Endodermal cell (in vitro differentiated cells): ENCODE measurements around the gene URM1. TPM values are rescaled to one million over a fixed set of nuclear protein-coding genes. Genes with fewer than 3 reads are reported as not detected.

Experiments used
- DNase-seq: peaks from one replicate; pipeline ENCODE4 v3.0.0-alpha.2; 2017
- H3K27ac ChIP-seq: 2 replicates; pipeline ENCODE4 v1.5.1; 2013; ENCODE audit warnings: mild to moderate bottlenecking, low read depth, low read length, moderate library complexity
- H3K27me3 ChIP-seq: 2 replicates; pipeline ENCODE4 v1.6.1; 2013; ENCODE audit warnings: mild to moderate bottlenecking, low read length, moderate library complexity; ENCODE audit not compliant: insufficient read depth, control insufficient read depth, poor library complexity, severe bottlenecking
- H3K36me3 ChIP-seq: 2 replicates; pipeline ENCODE4 v1.7.0; 2013; ENCODE audit warnings: mild to moderate bottlenecking, low read length, moderate library complexity; ENCODE audit not compliant: control insufficient read depth, insufficient read depth
- H3K4me1 ChIP-seq: one replicate; pipeline ENCODE4 v1.7.0; 2013; ENCODE audit warnings: low read length; ENCODE audit not compliant: control insufficient read depth, insufficient read depth
- H3K4me3 ChIP-seq: 2 replicates; pipeline ENCODE4 v1.5.1; 2013; ENCODE audit warnings: mild to moderate bottlenecking, low read length, moderate library complexity
- H3K9ac ChIP-seq: 2 replicates; pipeline ENCODE4 v1.6.1; 2013; ENCODE audit warnings: mild to moderate bottlenecking, low read length, moderate library complexity; ENCODE audit not compliant: poor library complexity, severe bottlenecking; ENCODE audit errors: extremely low read depth
- H3K9me3 ChIP-seq: 2 replicates; pipeline ENCODE4 v1.6.1; 2013; ENCODE audit warnings: mild to moderate bottlenecking, low read length, moderate library complexity; ENCODE audit not compliant: control insufficient read depth
- H3K27ac Mint-ChIP-seq: 2 replicates; pipeline ENCODE4 v1.8.0; 2020; ENCODE audit warnings: mixed read lengths
- H3K27me3 Mint-ChIP-seq: 2 replicates; pipeline ENCODE4 v1.8.0; 2021; ENCODE audit warnings: mild to moderate bottlenecking, mixed read lengths; ENCODE audit not compliant: insufficient read depth
- H3K36me3 Mint-ChIP-seq: 2 replicates; pipeline ENCODE4 v1.8.0; 2020; ENCODE audit warnings: low read depth, mixed read lengths
- H3K4me1 Mint-ChIP-seq: 2 replicates; pipeline ENCODE4 v1.8.0; 2020; ENCODE audit warnings: mixed read lengths
- H3K4me3 Mint-ChIP-seq: 2 replicates; pipeline ENCODE4 v1.8.0; 2020; ENCODE audit warnings: mild to moderate bottlenecking, moderate library complexity, mixed read lengths
- H3K9me3 Mint-ChIP-seq: 2 replicates; pipeline ENCODE4 v1.8.0; 2020; ENCODE audit warnings: mild to moderate bottlenecking, mixed read lengths
- CTCF ChIP-seq: fragments of 200-600 bp; sonication (generic); conservative IDR thresholded peaks from 2 replicates; pipeline ENCODE4 v1.5.0; 2021; ENCODE audit warnings: antibody characterized with exemption, mild to moderate bottlenecking
- WGBS, 2 experiments: methylation state at CpG; one replicate each; pipeline versions ENCODE4 v1.1.5 to v1.1.7; 2013; ENCODE audit warnings: missing lambda C conversion rate in 2 of 2, mixed read lengths in 1 of 2; ENCODE audit not compliant: insufficient coverage in 1 of 2, insufficient read length in 1 of 2; 5-methylcytosine and 5-hydroxymethylcytosine counted together
- total RNA-seq, 2 donors: library from RNA; stranded (reverse); fragmentation: NEBNext Ultra II Directional in 1 of 2; extraction: Animal tissue kit (Norgen Biotek cat#: 25700) in 1 of 2; gene quantifications; 2 replicates in 1 of 2; 3 replicates in 1 of 2; pipeline ENCODE4 v1.2.1, GENCODE V29; 2021

Gene URM1
- total RNA-seq, 2 donors from 2014 or later = 51.5 to 60.4 TPM

- peak overlapping the region; percentile 98 for H3K27ac ChIP-seq
Observed at GRCh38 chr9:128365525-128365924, 5.6 kb upstream of the URM1 start.

GRCh38 chr9:128369024-128369706 is 2.0 kb upstream of the URM1 start:
- H3K4me3 Mint-ChIP-seq = no peak overlapping the region
- peaks cover 3% of the 10 kb centered on the region for H3K36me3 Mint-ChIP-seq
- H3K27me3 Mint-ChIP-seq = peaks cover 30% of the 10 kb centered on the region
- Histone ChIP-seq H3K27ac (no peak overlapping the region), H3K4me1 (peaks cover 8% of the 10 kb centered on the region), H3K9ac (no peak overlapping the region), H3K36me3 (peaks cover 6% of the 10 kb centered on the region), H3K4me3 (no peak overlapping the region), H3K27me3 (no peaks in the 10 kb centered on the region), H3K9me3 (no peaks in the 10 kb centered on the region)
- TF ChIP-seq CTCF = no peak
- H3K27ac Mint-ChIP-seq = no peak overlapping the region
- no peak for DNase-seq
- peaks cover 28% of the 10 kb centered on the region for H3K4me1 Mint-ChIP-seq
- WGBS, 2 experiments = 92 to 95% methylated on average over 8 to 9 of the region's 9 CpGs
- no peaks in the 10 kb centered on the region for H3K9me3 Mint-ChIP-seq

More at GRCh38 chr9:128365525-128365924, 5.6 kb upstream of the URM1 start:
- Mint-ChIP-seq H3K27ac (peak overlapping the region; percentile 94), H3K9me3 (no peaks in the 10 kb centered on the region), H3K27me3 (peaks cover 44% of the 10 kb centered on the region), H3K4me1 (peaks cover 16% of the 10 kb centered on the region), H3K4me3 (peak overlapping the region; percentile 47), H3K36me3 (no peaks in the 10 kb centered on the region)
- H3K9me3 ChIP-seq = no peaks in the 10 kb centered on the region
- H3K36me3 ChIP-seq = no peaks in the 10 kb centered on the region
- no peak for TF ChIP-seq CTCF
- 56 to 68% methylated on average over 2 to 4 of the region's 4 CpGs for WGBS, 2 experiments
- no peaks in the 10 kb centered on the region for H3K27me3 ChIP-seq
- peak overlapping the region; percentile 43 for H3K9ac ChIP-seq
- peaks cover 3% of the 10 kb centered on the region for H3K4me1 ChIP-seq
- peak overlapping the region; percentile 50 for H3K4me3 ChIP-seq
- peak; percentile 63 for DNase-seq

DNA sequence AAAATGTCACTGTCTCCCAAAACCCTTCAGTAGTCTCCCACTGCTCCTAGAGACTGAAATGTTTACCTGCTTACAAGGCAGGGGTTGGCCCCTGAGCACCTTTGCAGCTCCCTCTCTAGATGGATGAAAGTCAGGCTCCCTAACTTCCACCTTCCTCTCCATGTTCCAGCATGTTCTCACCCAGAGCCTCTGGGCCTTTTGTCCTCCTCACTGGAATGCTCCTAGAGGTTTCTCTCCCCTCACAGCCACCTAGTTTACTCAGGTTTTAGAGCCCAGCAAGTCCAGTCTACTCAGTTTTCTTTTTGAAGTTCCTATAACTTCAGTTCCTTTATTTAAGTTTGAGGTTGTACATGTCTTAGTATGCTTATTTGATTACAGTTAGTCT is 815 bp upstream of the URM1 start:
- TF ChIP-seq CTCF = no peak
- no peaks in the 10 kb centered on the region for H3K9me3 ChIP-seq
- peak overlapping the region; percentile 98 for H3K4me3 ChIP-seq
- H3K27ac ChIP-seq = peak overlapping the region; percentile 42
- no peaks in the 10 kb centered on the region for H3K27me3 ChIP-seq
- H3K36me3 Mint-ChIP-seq = peaks cover 3% of the 10 kb centered on the region
- peaks cover 25% of the 10 kb centered on the region for H3K27me3 Mint-ChIP-seq
- no peak for DNase-seq
- peak overlapping the region; percentile 70 for H3K9ac ChIP-seq
- H3K36me3 ChIP-seq = peaks cover 6% of the 10 kb centered on the region
- no peaks in the 10 kb centered on the region for H3K9me3 Mint-ChIP-seq
- peaks cover 5% of the 10 kb centered on the region for H3K4me1 ChIP-seq
- H3K27ac Mint-ChIP-seq = peak overlapping the region; percentile 89
- peaks cover 24% of the 10 kb centered on the region for H3K4me1 Mint-ChIP-seq
- peak overlapping the region; percentile 94 for H3K4me3 Mint-ChIP-seq
